AG09309 (cell line): ENCODE data around the gene PRKN.

Experiments used
- DNase-seq: peaks from one replicate; pipeline ENCODE4 v3.0.0-alpha.2; 2010; ENCODE audit warnings: low read depth
- H3K4me3 ChIP-seq: 2 replicates; pipeline ENCODE4 v1.5.1; 2011; ENCODE audit warnings: mild to moderate bottlenecking, low read depth, low read length, moderate library complexity; ENCODE audit not compliant: control insufficient read depth
- CTCF ChIP-seq: IDR thresholded peaks from 2 replicates; pipeline ENCODE4 v1.5.1; 2011; ENCODE audit warnings: mild to moderate bottlenecking, low read depth, low read length, inconsistent platforms; ENCODE audit not compliant: insufficient read depth, control insufficient read depth; ENCODE audit errors: missing control alignments

Gene PRKN

GRCh38 chr6:161348628-161348994, 1379.0 kb downstream of the PRKN start:
- H3K4me3 ChIP-seq = no peak overlapping the region
- no peak for DNase-seq
- no peak for TF ChIP-seq CTCF

- DNase-seq = no peak
- no peak overlapping the region for H3K4me3 ChIP-seq
- TF ChIP-seq CTCF = no peak
Observed at GRCh38 chr6:161347988-161348627, 1379.5 kb downstream of the PRKN start.

GRCh38 chr6:161347125-161347524, 1380.4 kb downstream of the PRKN start:
- no peak for TF ChIP-seq CTCF
- DNase-seq = no peak
- H3K4me3 ChIP-seq = no peak overlapping the region

GRCh38 chr6:161346717-161347116, 1380.8 kb downstream of the PRKN start:
- no peak for TF ChIP-seq CTCF
- no peak for DNase-seq
- no peak overlapping the region for H3K4me3 ChIP-seq

GRCh38 chr6:161344626-161345025, 1382.9 kb downstream of the PRKN start:
- H3K4me3 ChIP-seq = no peak overlapping the region
- DNase-seq = no peak
- no peak for TF ChIP-seq CTCF

DNA sequence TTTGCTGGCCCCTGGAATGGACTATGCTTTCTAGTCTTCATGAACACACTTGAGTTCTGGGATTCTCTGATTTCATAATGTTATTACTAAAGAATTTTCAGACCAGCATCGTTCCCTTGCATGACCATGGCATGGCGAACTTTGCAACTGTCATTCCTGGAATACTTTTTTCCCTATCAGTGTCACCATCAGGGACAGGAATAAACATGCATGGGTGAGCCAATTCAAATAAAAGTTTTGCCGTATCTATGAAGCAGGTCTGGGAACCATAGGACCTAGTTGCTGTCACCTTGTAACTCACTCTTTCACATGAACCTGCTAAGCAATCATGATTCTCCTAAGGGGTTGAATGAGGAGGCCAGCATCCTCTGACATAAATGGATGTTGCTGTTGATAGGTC, 1385.5 kb downstream of the PRKN start:
- no peak for TF ChIP-seq CTCF
- DNase-seq = no peak
- no peak overlapping the region for H3K4me3 ChIP-seq

- TF ChIP-seq CTCF = no peak
- DNase-seq = no peak
Observed at GRCh38 chr6:161341638-161342037, 1385.9 kb downstream of the PRKN start.

More at GRCh38 chr6:161341638-161342037, 1385.9 kb downstream of the PRKN start:
- no peak overlapping the region for H3K4me3 ChIP-seq
